B cell (primary cell): ENCODE data around the gene MGAT5.

Experiments used
- EZH2 ChIP-seq: IDR thresholded peaks from 2 replicates; pipeline ENCODE4 v1.6.1; 2012; ENCODE audit warnings: borderline replicate concordance, low read depth, mild to moderate bottlenecking, moderate library complexity, low read length; ENCODE audit not compliant: insufficient read depth, poor library complexity, severe bottlenecking
- TF ChIP-seq, protein P1 (sequence below): fragments of 200-600 bp; IDR thresholded peaks from one replicate; pipeline ENCODE4 v1.8.0; 2022; ENCODE audit warnings: antibody characterized with exemption, mild to moderate bottlenecking

GRCh38 chr2:134336352-134336751, 82.5 kb downstream of the MGAT5 start:
- TF ChIP-seq, protein P1, sequence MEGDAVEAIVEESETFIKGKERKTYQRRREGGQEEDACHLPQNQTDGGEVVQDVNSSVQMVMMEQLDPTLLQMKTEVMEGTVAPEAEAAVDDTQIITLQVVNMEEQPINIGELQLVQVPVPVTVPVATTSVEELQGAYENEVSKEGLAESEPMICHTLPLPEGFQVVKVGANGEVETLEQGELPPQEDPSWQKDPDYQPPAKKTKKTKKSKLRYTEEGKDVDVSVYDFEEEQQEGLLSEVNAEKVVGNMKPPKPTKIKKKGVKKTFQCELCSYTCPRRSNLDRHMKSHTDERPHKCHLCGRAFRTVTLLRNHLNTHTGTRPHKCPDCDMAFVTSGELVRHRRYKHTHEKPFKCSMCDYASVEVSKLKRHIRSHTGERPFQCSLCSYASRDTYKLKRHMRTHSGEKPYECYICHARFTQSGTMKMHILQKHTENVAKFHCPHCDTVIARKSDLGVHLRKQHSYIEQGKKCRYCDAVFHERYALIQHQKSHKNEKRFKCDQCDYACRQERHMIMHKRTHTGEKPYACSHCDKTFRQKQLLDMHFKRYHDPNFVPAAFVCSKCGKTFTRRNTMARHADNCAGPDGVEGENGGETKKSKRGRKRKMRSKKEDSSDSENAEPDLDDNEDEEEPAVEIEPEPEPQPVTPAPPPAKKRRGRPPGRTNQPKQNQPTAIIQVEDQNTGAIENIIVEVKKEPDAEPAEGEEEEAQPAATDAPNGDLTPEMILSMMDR: no peak
- TF ChIP-seq EZH2: no peak
